ENCODE measurements around the gene AAMDC.

DNA sequence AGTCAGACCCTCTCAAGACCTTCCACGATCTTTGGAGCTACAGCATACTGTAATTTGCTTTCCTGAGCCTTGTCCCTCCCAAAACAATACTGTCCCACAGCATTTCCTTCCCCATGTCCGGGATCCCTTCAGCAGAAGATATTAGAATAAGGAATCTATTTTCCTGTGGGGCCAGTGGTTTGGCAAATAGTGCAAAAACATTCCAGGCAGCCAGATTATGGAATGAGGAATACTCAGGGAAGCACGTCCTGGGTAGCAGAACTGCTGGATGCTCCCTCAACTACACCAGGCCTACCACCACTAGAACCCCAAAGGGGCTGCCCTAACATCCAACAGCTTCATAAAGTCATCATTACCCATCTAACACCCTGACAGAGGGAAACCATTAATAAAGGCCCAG is 61.5 kb downstream of the AAMDC start:
- TF ChIP-seq POLR2AphosphoS5 (IDR thresholded peaks at IDR 0.05; ENCODE audit: borderline replicate concordance, low read depth, low read length), result no peak
- TF ChIP-seq EZH2 (IDR thresholded peaks at IDR 0.05), result no peak
